ENCODE measurements around the gene PSMB9. TPM values are rescaled to one million over a fixed set of nuclear protein-coding genes. Genes with fewer than 3 reads are reported as not detected.

The PSMB9 gene
- total and polyA plus RNA-seq, 7 experiments from 2014 or later: 70.3 to 452 (median 139) TPM

- H3K4me1 Mint-ChIP-seq: peaks cover 36 to 63% (median 52%) of the 10 kb centered on the region in 7 donors
- H3K9me3 Mint-ChIP-seq: peaks cover 0 to 2% (median 0%) of the 10 kb centered on the region in 11 donors
- peak overlapping the region in 5 of 9 donors; percentile 63 to 100 (median 75) for H3K27ac Mint-ChIP-seq
- H3K36me3 ChIP-seq (ENCODE audit: control insufficient read depth in 2 of 3, insufficient read depth in 3 of 3, low read length in 3 of 3): peaks cover 23 to 65% (median 33%) of the 10 kb centered on the region in 3 experiments
- H3K4me3 Mint-ChIP-seq: peak overlapping the region in 3 of 10 donors; percentile 27 to 53 (median 39)
- H3K27me3 Mint-ChIP-seq: no peaks in the 10 kb centered on the region
- peaks cover 15 to 28% of the 10 kb centered on the region in 2 donors for H3K4me1 ChIP-seq (ENCODE audit: control insufficient read depth in 2 of 2, insufficient read depth in 2 of 2, low read length in 2 of 2)
- no peaks in the 10 kb centered on the region for H3K9me3 ChIP-seq (ENCODE audit: control insufficient read depth in 2 of 3, low read length in 3 of 3)
- intact Hi-C loops (cut with micrococcal nuclease): loop anchor here (10.0 kb wide), 2 partner anchors 557 to 1023 kb away; partner anchors contain the start of genes CUTA (in 1 of the 2) and PHF1 (in 1 of the 2)
- POLR2A ChIA-PET: interaction anchor here (1.1 to 9.5 kb wide), 5 partner anchors 11 to 675 kb away, joined by 3 to 662 read pairs (median 21); partner anchors contain the start of genes PSMB8 and TAP2
- no peaks in the 10 kb centered on the region for H3K27me3 ChIP-seq (ENCODE audit: control insufficient read depth in 2 of 2, insufficient read depth in 2 of 2, low read length in 2 of 2)
- no peak for DNase-seq
- peaks cover 16 to 63% (median 44%) of the 10 kb centered on the region in 5 donors for H3K36me3 Mint-ChIP-seq
- H3K27ac ChIP-seq (ENCODE audit: low read depth, low read length): peak overlapping the region; percentile 27
- CTCF ChIA-PET: interaction anchor here (0.6 to 7.5 kb wide), 4 partner anchors 10 to 76 kb away, joined by 3 to 241 read pairs (median 6); partner anchors contain the start of genes PSMB8 and TAP2
- H3K4me3 ChIP-seq (ENCODE audit: low read length): no peak overlapping the region
- no peak for ATAC-seq
Observed at GRCh38 chr6:32857156-32857891, 3.3 kb downstream of the PSMB9 start.

- Mint-ChIP-seq H3K36me3 (peaks cover 16 to 58% (median 40%) of the 10 kb centered on the region in 5 donors), H3K27ac (peak overlapping the region in 7 of 9 donors; percentile 50 to 88 (median 82)), H3K9me3 (peaks cover 0 to 2% (median 0%) of the 10 kb centered on the region in 11 donors), H3K4me3 (peak overlapping the region in 5 of 10 donors; percentile 18 to 53 (median 27)), H3K27me3 (no peaks in the 10 kb centered on the region), H3K4me1 (peaks cover 33 to 59% (median 53%) of the 10 kb centered on the region in 7 donors)
- Histone ChIP-seq H3K27me3 (ENCODE audit: control insufficient read depth in 2 of 2, insufficient read depth in 2 of 2, low read length in 2 of 2) (no peaks in the 10 kb centered on the region), H3K36me3 (ENCODE audit: control insufficient read depth in 2 of 3, insufficient read depth in 3 of 3, low read length in 3 of 3) (peaks cover 23 to 59% (median 33%) of the 10 kb centered on the region in 3 experiments), H3K4me1 (ENCODE audit: control insufficient read depth in 2 of 2, insufficient read depth in 2 of 2, low read length in 2 of 2) (peaks cover 15 to 28% of the 10 kb centered on the region in 2 donors), H3K9me3 (ENCODE audit: control insufficient read depth in 2 of 3, low read length in 3 of 3) (no peaks in the 10 kb centered on the region), H3K4me3 (ENCODE audit: low read length) (no peak overlapping the region), H3K27ac (ENCODE audit: low read depth, low read length) (peak overlapping the region; percentile 27)
- CTCF ChIA-PET: interaction anchor here (0.6 to 7.5 kb wide), 3 partner anchors 10 to 35 kb away, joined by 5 to 241 read pairs (median 16); partner anchors contain the start of genes PSMB8 and TAP2
- DNase-seq (no peak), ATAC-seq (no peak)
- intact Hi-C loops (cut with micrococcal nuclease): loop anchor here (10.0 kb wide), 2 partner anchors 557 to 1023 kb away; partner anchors contain the start of genes CUTA (in 1 of the 2) and PHF1 (in 1 of the 2)
- POLR2A ChIA-PET: interaction anchor here (1.4 to 9.5 kb wide), 4 partner anchors 10 to 114 kb away, joined by 4 to 662 read pairs (median 59); partner anchors contain the start of genes PSMB8 and TAP2
Observed at GRCh38 chr6:32858194-32858593, 4.2 kb downstream of the PSMB9 start.

- Histone ChIP-seq H3K36me3 (ENCODE audit: control insufficient read depth in 2 of 3, insufficient read depth in 3 of 3, low read length in 3 of 3) (peaks cover 23 to 47% (median 33%) of the 10 kb centered on the region in 3 experiments), H3K4me1 (ENCODE audit: control insufficient read depth in 2 of 2, insufficient read depth in 2 of 2, low read length in 2 of 2) (peaks cover 7 to 21% of the 10 kb centered on the region in 2 donors), H3K27me3 (ENCODE audit: control insufficient read depth in 2 of 2, insufficient read depth in 2 of 2, low read length in 2 of 2) (no peaks in the 10 kb centered on the region), H3K4me3 (ENCODE audit: low read length) (no peak overlapping the region), H3K9me3 (ENCODE audit: control insufficient read depth in 2 of 3, low read length in 3 of 3) (no peaks in the 10 kb centered on the region), H3K27ac (ENCODE audit: low read depth, low read length) (peak overlapping the region; percentile 11)
- ATAC-seq: no peak
- no peak for DNase-seq
- H3K36me3 Mint-ChIP-seq: peaks cover 16 to 52% (median 36%) of the 10 kb centered on the region in 5 donors
- H3K9me3 Mint-ChIP-seq: no peaks in the 10 kb centered on the region
- H3K4me1 Mint-ChIP-seq: peaks cover 26 to 54% (median 50%) of the 10 kb centered on the region in 7 donors
- no peaks in the 10 kb centered on the region for H3K27me3 Mint-ChIP-seq
- intact Hi-C loops (cut with micrococcal nuclease): no loop called here
- POLR2A ChIA-PET: interaction anchor here (9.5 kb wide), 1 partner anchor 19 kb away, joined by 662 read pairs; the partner anchor contains the start of genes PSMB8 and TAP2
- H3K27ac Mint-ChIP-seq: peak overlapping the region; percentile 0 to 79 (median 30)
- no peak overlapping the region for H3K4me3 Mint-ChIP-seq
- CTCF ChIA-PET: no interaction called here
Observed at GRCh38 chr6:32860674-32861073, 6.7 kb downstream of the PSMB9 start.

GRCh38 chr6:32862725-32863124 lies 8.7 kb downstream of the PSMB9 start:
- Histone ChIP-seq H3K36me3 (ENCODE audit: control insufficient read depth in 2 of 3, insufficient read depth in 3 of 3, low read length in 3 of 3) (peaks cover 11 to 36% (median 24%) of the 10 kb centered on the region in 3 experiments), H3K9me3 (ENCODE audit: control insufficient read depth in 2 of 3, low read length in 3 of 3) (no peaks in the 10 kb centered on the region), H3K4me3 (ENCODE audit: low read length) (no peak overlapping the region), H3K27ac (ENCODE audit: low read depth, low read length) (no peak overlapping the region), H3K4me1 (ENCODE audit: control insufficient read depth in 2 of 2, insufficient read depth in 2 of 2, low read length in 2 of 2) (peaks cover 5 to 14% of the 10 kb centered on the region in 2 donors), H3K27me3 (ENCODE audit: control insufficient read depth in 2 of 2, insufficient read depth in 2 of 2, low read length in 2 of 2) (no peaks in the 10 kb centered on the region)
- Mint-ChIP-seq H3K27ac (peak overlapping the region in 1 of 9 donors; percentile 13), H3K4me3 (no peak overlapping the region), H3K36me3 (peaks cover 9 to 36% (median 21%) of the 10 kb centered on the region in 5 donors), H3K4me1 (peaks cover 29 to 57% (median 52%) of the 10 kb centered on the region in 7 donors), H3K27me3 (no peaks in the 10 kb centered on the region), H3K9me3 (no peaks in the 10 kb centered on the region)
- ChIA-PET POLR2A (interaction anchor here (0.6 to 7.5 kb wide), 5 partner anchors 12 to 106 kb away, joined by 3 to 99 read pairs (median 3); partner anchors contain the start of genes PSMB8 and TAP2), CTCF (interaction anchor here (1.8 to 10.1 kb wide), 2 partner anchors 8 to 23 kb away, joined by 5 to 177 read pairs; partner anchors contain the start of gene TAP2)
- ATAC-seq (no peak), DNase-seq (no peak)
- intact Hi-C loops (cut with micrococcal nuclease): no loop called here

- Histone ChIP-seq H3K9me3 (ENCODE audit: control insufficient read depth in 2 of 3, low read length in 3 of 3) (no peaks in the 10 kb centered on the region), H3K27me3 (ENCODE audit: control insufficient read depth in 2 of 2, insufficient read depth in 2 of 2, low read length in 2 of 2) (no peaks in the 10 kb centered on the region), H3K36me3 (ENCODE audit: control insufficient read depth in 2 of 3, insufficient read depth in 3 of 3, low read length in 3 of 3) (peaks cover 0 to 5% (median 0%) of the 10 kb centered on the region in 3 experiments), H3K4me1 (ENCODE audit: control insufficient read depth in 2 of 2, insufficient read depth in 2 of 2, low read length in 2 of 2) (peaks cover 4 to 20% of the 10 kb centered on the region in 2 donors), H3K4me3 (ENCODE audit: low read length) (no peak overlapping the region), H3K27ac (ENCODE audit: low read depth, low read length) (peak overlapping the region; percentile 64)
- POLR2A ChIA-PET: interaction anchor here (1.2 to 7.5 kb wide), 4 partner anchors 11 to 27 kb away, joined by 3 to 99 read pairs (median 76); partner anchors contain the start of genes PSMB8, PSMB9, TAP1 and TAP2
- ATAC-seq (no peak), DNase-seq (no peak)
- Mint-ChIP-seq H3K9me3 (peaks cover 0 to 2% (median 0%) of the 10 kb centered on the region in 11 donors), H3K27me3 (no peaks in the 10 kb centered on the region), H3K36me3 (peaks cover 2 to 21% (median 2%) of the 10 kb centered on the region in 5 donors), H3K4me3 (peak overlapping the region in 3 of 10 donors; percentile 20 to 45 (median 26)), H3K4me1 (peaks cover 21 to 40% (median 36%) of the 10 kb centered on the region in 7 donors), H3K27ac (peak overlapping the region; percentile 67 to 94 (median 78))
- CTCF ChIA-PET: interaction anchor here (10.1 kb wide), 1 partner anchor 26 kb away, joined by 177 read pairs; the partner anchor contains the start of gene TAP2
- intact Hi-C loops (cut with micrococcal nuclease): loop anchor here in 1 of 2 donors (5.0 kb wide), 1 partner anchor 454 kb away; no protein-coding TSS in a partner anchor
Observed at GRCh38 chr6:32865724-32866443, 11.9 kb downstream of the PSMB9 start.
